Fibroblast of the conjunctiva (primary cell): Measurements from ENCODE around the gene CD81.

Experiments used
- DNase-seq: peaks from one replicate; pipeline ENCODE4 v3.0.0-alpha.2; 2010; ENCODE audit warnings: low read depth

Gene CD81

GRCh38 chr11:2421996-2422395 is 44.9 kb downstream of the CD81 start:
- no peak for DNase-seq

GRCh38 chr11:2422461-2423156 is 45.5 kb downstream of the CD81 start:
- DNase-seq = no peak

- DNase-seq = no peak
Observed at GRCh38 chr11:2423157-2424025, 46.3 kb downstream of the CD81 start.

GRCh38 chr11:2424811-2425495 is 47.8 kb downstream of the CD81 start:
- no peak for DNase-seq

GRCh38 chr11:2425506-2425905 is 48.4 kb downstream of the CD81 start:
- DNase-seq = no peak

GRCh38 chr11:2426221-2426620 is 49.1 kb downstream of the CD81 start:
- DNase-seq = no peak

GRCh38 chr11:2426826-2427521 is 49.9 kb downstream of the CD81 start:
- no peak for DNase-seq

- DNase-seq = no peak
Observed at GRCh38 chr11:2427721-2428321, 50.7 kb downstream of the CD81 start.

GRCh38 chr11:2428322-2428795 is 51.2 kb downstream of the CD81 start:
- DNase-seq = peak; percentile 4

GRCh38 chr11:2431395-2431794 is 54.3 kb downstream of the CD81 start:
- no peak for DNase-seq

- no peak for DNase-seq
Observed at GRCh38 chr11:2432171-2432621, 55.1 kb downstream of the CD81 start.

- DNase-seq = no peak
Observed at GRCh38 chr11:2432628-2433071, 55.5 kb downstream of the CD81 start.

- no peak for DNase-seq
Observed at GRCh38 chr11:2433106-2433925, 56.2 kb downstream of the CD81 start.

- no peak for DNase-seq
Observed at GRCh38 chr11:2434008-2434407, 56.9 kb downstream of the CD81 start.

GRCh38 chr11:2434506-2435255 is 57.6 kb downstream of the CD81 start:
- no peak for DNase-seq

GRCh38 chr11:2435288-2436012 is 58.3 kb downstream of the CD81 start:
- DNase-seq = no peak

GRCh38 chr11:2436013-2436520 is 59.0 kb downstream of the CD81 start:
- DNase-seq = no peak

GRCh38 chr11:2436521-2437031 is 59.5 kb downstream of the CD81 start:
- no peak for DNase-seq

- no peak for DNase-seq
Observed at GRCh38 chr11:2437516-2437915, 60.4 kb downstream of the CD81 start.
